ENCODE measurements around the gene XYLT2. TPM values are rescaled to one million over a fixed set of nuclear protein-coding genes. Genes with fewer than 3 reads are reported as not detected.

XYLT2 gene
- total RNA-seq, 2 experiments from 2014 or later: 24.4 to 25.3 TPM

- Mint-ChIP-seq H3K27ac (no peak overlapping the region), H3K27me3 (no peaks in the 10 kb centered on the region), H3K36me3 (ENCODE audit: low read depth) (peaks cover 20% of the 10 kb centered on the region), H3K4me1 (ENCODE audit: low read depth) (peaks cover 4% of the 10 kb centered on the region), H3K4me3 (no peak overlapping the region), H3K9me3 (no peaks in the 10 kb centered on the region)
- DNase-seq: no peak
- intact Hi-C loops (cut with micrococcal nuclease): no loop called here
- ChIA-PET POLR2A (interaction anchor here (1.1 to 2.3 kb wide), 3 partner anchors 9 to 30 kb away, joined by 3 to 9 read pairs (median 6); partner anchors contain the start of genes EME1, MRPL27 and XYLT2), CTCF (no interaction called here)
- no peak for TF ChIP-seq CTCF (IDR thresholded peaks at IDR 0.05)
- no peak for ATAC-seq
Measured at GRCh38 chr17:50355336-50355700, 9.4 kb downstream of the XYLT2 start.

- ChIA-PET CTCF (no interaction called here), POLR2A (interaction anchor here (1.1 to 2.3 kb wide), 4 partner anchors 9 to 30 kb away, joined by 3 to 9 read pairs (median 4); partner anchors contain the start of genes EME1, MRPL27 and XYLT2)
- no peak for DNase-seq
- Mint-ChIP-seq H3K27ac (no peak overlapping the region), H3K4me1 (ENCODE audit: low read depth) (peaks cover 5% of the 10 kb centered on the region), H3K36me3 (ENCODE audit: low read depth) (peaks cover 20% of the 10 kb centered on the region), H3K4me3 (no peak overlapping the region), H3K9me3 (no peaks in the 10 kb centered on the region), H3K27me3 (no peaks in the 10 kb centered on the region)
- intact Hi-C loops (cut with micrococcal nuclease): no loop called here
- no peak for TF ChIP-seq CTCF (IDR thresholded peaks at IDR 0.05)
- no peak for ATAC-seq
Measured at GRCh38 chr17:50355701-50356341, 9.9 kb downstream of the XYLT2 start.

- no peak overlapping the region for H3K4me3 Mint-ChIP-seq
- TF ChIP-seq CTCF (IDR thresholded peaks at IDR 0.05): no peak
- intact Hi-C loops (cut with micrococcal nuclease): no loop called here
- H3K9me3 Mint-ChIP-seq: no peaks in the 10 kb centered on the region
- peaks cover 5% of the 10 kb centered on the region for H3K4me1 Mint-ChIP-seq (ENCODE audit: low read depth)
- H3K36me3 Mint-ChIP-seq (ENCODE audit: low read depth): peaks cover 20% of the 10 kb centered on the region
- no peak for ATAC-seq
- H3K27ac Mint-ChIP-seq: no peak overlapping the region
- CTCF ChIA-PET: no interaction called here
- POLR2A ChIA-PET: interaction anchor here (1.2 to 2.3 kb wide), 2 partner anchors 9 to 10 kb away, joined by 3 to 9 read pairs; partner anchors contain the start of gene XYLT2
- no peak for DNase-seq
- H3K27me3 Mint-ChIP-seq: no peaks in the 10 kb centered on the region
Measured at GRCh38 chr17:50356418-50356817, 10.5 kb downstream of the XYLT2 start.

- H3K27ac Mint-ChIP-seq: no peak overlapping the region
- H3K9me3 Mint-ChIP-seq: no peaks in the 10 kb centered on the region
- peaks cover 8% of the 10 kb centered on the region for H3K4me1 Mint-ChIP-seq (ENCODE audit: low read depth)
- no peak for TF ChIP-seq CTCF (IDR thresholded peaks at IDR 0.05)
- no peaks in the 10 kb centered on the region for H3K27me3 Mint-ChIP-seq
- H3K36me3 Mint-ChIP-seq (ENCODE audit: low read depth): peaks cover 20% of the 10 kb centered on the region
- ChIA-PET CTCF (no interaction called here), POLR2A (interaction anchor here (1.2 to 8.1 kb wide), 2 partner anchors 9 kb away, joined by 3 to 69 read pairs; partner anchors contain the start of gene XYLT2)
- no peak for DNase-seq
- ATAC-seq: no peak
- no peak overlapping the region for H3K4me3 Mint-ChIP-seq
- intact Hi-C loops (cut with micrococcal nuclease): no loop called here
Measured at GRCh38 chr17:50356892-50357510, 11.1 kb downstream of the XYLT2 start.

- Mint-ChIP-seq H3K9me3 (no peaks in the 10 kb centered on the region), H3K27ac (no peak overlapping the region), H3K36me3 (ENCODE audit: low read depth) (peaks cover 19% of the 10 kb centered on the region), H3K27me3 (no peaks in the 10 kb centered on the region), H3K4me3 (no peak overlapping the region), H3K4me1 (ENCODE audit: low read depth) (peaks cover 16% of the 10 kb centered on the region)
- POLR2A ChIA-PET: interaction anchor here (1.0 to 8.1 kb wide), 5 partner anchors 10 to 39 kb away, joined by 3 to 69 read pairs (median 6); partner anchors contain the start of genes EME1, LRRC59, MRPL27 and XYLT2
- no peak for TF ChIP-seq CTCF (IDR thresholded peaks at IDR 0.05)
- no peak for DNase-seq
- intact Hi-C loops (cut with micrococcal nuclease): no loop called here
- CTCF ChIA-PET: interaction anchor here (5.6 to 6.6 kb wide), 2 partner anchors 11 to 40 kb away, joined by 69 to 74 read pairs; partner anchors contain the start of genes LRRC59 and XYLT2
- ATAC-seq: no peak
Measured at GRCh38 chr17:50358177-50358576, 12.3 kb downstream of the XYLT2 start.

Measured in activated CD8-positive, alpha-beta T cell treated with anti-CD3 and anti-CD28 coated beads for 36 hours (primary cell).